ENCODE measurements around the gene EYA2. TPM values are rescaled to one million over a fixed set of nuclear protein-coding genes. Genes with fewer than 3 reads are reported as not detected.

EYA2 gene
- total and polyA plus RNA-seq, 2 donors from 2014 or later: 2.6 to 7.9 TPM

- DNase-seq (no peak), FAIRE-seq (no peak)
- Histone ChIP-seq H3K9me3 (ENCODE audit: control insufficient read depth in 2 of 3, insufficient read depth in 1 of 3, low read length in 3 of 3) (peaks cover 0 to 5% (median 0%) of the 10 kb centered on the region in 3 donors), H3K27me3 (ENCODE audit: control insufficient read depth, insufficient read depth, low read length) (no peaks in the 10 kb centered on the region), H3K36me3 (ENCODE audit: control insufficient read depth in 2 of 3, insufficient read depth in 3 of 3, low read length in 3 of 3) (no peaks in the 10 kb centered on the region), H3K9ac (ENCODE audit: low read length in 3 of 3) (no peak overlapping the region), H3K27ac (ENCODE audit: low read depth in 2 of 2, low read length in 2 of 2) (no peak overlapping the region), H3K4me3 (ENCODE audit: low read length in 3 of 3) (no peak overlapping the region), H3K4me1 (ENCODE audit: control insufficient read depth in 2 of 3, insufficient read depth in 2 of 3, low read depth in 1 of 3, low read length in 3 of 3) (no peaks in the 10 kb centered on the region)
- no peak for TF ChIP-seq CTCF (IDR thresholded peaks at IDR 0.05; ENCODE audit: borderline replicate concordance, extremely low read depth, insufficient read depth)
- intact Hi-C loops (cut with DNase I): no loop called here
Observed at GRCh38 chr20:46981184-46981583, 86.5 kb downstream of the EYA2 start.

GRCh38 chr20:46983466-46983865 is 88.8 kb downstream of the EYA2 start:
- intact Hi-C loops (cut with DNase I): no loop called here
- DNase-seq: no peak
- H3K27me3 ChIP-seq (ENCODE audit: control insufficient read depth, insufficient read depth, low read length): no peaks in the 10 kb centered on the region
- no peak overlapping the region for H3K4me3 ChIP-seq (ENCODE audit: low read length in 3 of 3)
- no peaks in the 10 kb centered on the region for H3K4me1 ChIP-seq (ENCODE audit: control insufficient read depth in 2 of 3, insufficient read depth in 2 of 3, low read depth in 1 of 3, low read length in 3 of 3)
- FAIRE-seq: no peak
- peaks cover 0 to 5% (median 0%) of the 10 kb centered on the region in 3 donors for H3K9me3 ChIP-seq (ENCODE audit: control insufficient read depth in 2 of 3, insufficient read depth in 1 of 3, low read length in 3 of 3)
- H3K9ac ChIP-seq (ENCODE audit: low read length in 3 of 3): no peak overlapping the region
- H3K36me3 ChIP-seq (ENCODE audit: control insufficient read depth in 2 of 3, insufficient read depth in 3 of 3, low read length in 3 of 3): no peaks in the 10 kb centered on the region
- no peak for TF ChIP-seq CTCF (IDR thresholded peaks at IDR 0.05; ENCODE audit: borderline replicate concordance, extremely low read depth, insufficient read depth)
- no peak overlapping the region for H3K27ac ChIP-seq (ENCODE audit: low read depth in 2 of 2, low read length in 2 of 2)

- no peak for TF ChIP-seq CTCF (IDR thresholded peaks at IDR 0.05; ENCODE audit: borderline replicate concordance, extremely low read depth, insufficient read depth)
- H3K36me3 ChIP-seq (ENCODE audit: control insufficient read depth in 2 of 3, insufficient read depth in 3 of 3, low read length in 3 of 3): no peaks in the 10 kb centered on the region
- H3K9me3 ChIP-seq (ENCODE audit: control insufficient read depth in 2 of 3, insufficient read depth in 1 of 3, low read length in 3 of 3): peaks cover 0 to 5% (median 0%) of the 10 kb centered on the region in 3 donors
- no peaks in the 10 kb centered on the region for H3K4me1 ChIP-seq (ENCODE audit: control insufficient read depth in 2 of 3, insufficient read depth in 2 of 3, low read depth in 1 of 3, low read length in 3 of 3)
- H3K27me3 ChIP-seq (ENCODE audit: control insufficient read depth, insufficient read depth, low read length): no peaks in the 10 kb centered on the region
- H3K27ac ChIP-seq (ENCODE audit: low read depth in 2 of 2, low read length in 2 of 2): no peak overlapping the region
- intact Hi-C loops (cut with DNase I): no loop called here
- no peak overlapping the region for H3K9ac ChIP-seq (ENCODE audit: low read length in 3 of 3)
- no peak for DNase-seq
- no peak overlapping the region for H3K4me3 ChIP-seq (ENCODE audit: low read length in 3 of 3)
- no peak for FAIRE-seq
Observed at GRCh38 chr20:46984405-46984804, 89.8 kb downstream of the EYA2 start.

GRCh38 chr20:46985250-46985649 is 90.6 kb downstream of the EYA2 start:
- Histone ChIP-seq H3K9me3 (ENCODE audit: control insufficient read depth in 2 of 3, insufficient read depth in 1 of 3, low read length in 3 of 3) (peaks cover 0 to 5% (median 0%) of the 10 kb centered on the region in 3 donors), H3K4me3 (ENCODE audit: low read length in 3 of 3) (no peak overlapping the region), H3K9ac (ENCODE audit: low read length in 3 of 3) (no peak overlapping the region), H3K4me1 (ENCODE audit: control insufficient read depth in 2 of 3, insufficient read depth in 2 of 3, low read depth in 1 of 3, low read length in 3 of 3) (no peaks in the 10 kb centered on the region), H3K36me3 (ENCODE audit: control insufficient read depth in 2 of 3, insufficient read depth in 3 of 3, low read length in 3 of 3) (no peaks in the 10 kb centered on the region), H3K27me3 (ENCODE audit: control insufficient read depth, insufficient read depth, low read length) (no peaks in the 10 kb centered on the region), H3K27ac (ENCODE audit: low read depth in 2 of 2, low read length in 2 of 2) (no peak overlapping the region)
- DNase-seq (no peak), FAIRE-seq (no peak)
- intact Hi-C loops (cut with DNase I): no loop called here
- TF ChIP-seq CTCF (IDR thresholded peaks at IDR 0.05; ENCODE audit: borderline replicate concordance, extremely low read depth, insufficient read depth): no peak

Measured in kidney (tissue), 14 donors.